HepG2 (cell line): ENCODE measurements around the gene C9orf50. TPM values are rescaled to one million over a fixed set of nuclear protein-coding genes. Genes with fewer than 3 reads are reported as not detected.

Source experiments
- ATAC-seq: fragments of 200-7000 bp; cut with Tn5 transposase; 3 replicates; pipeline ENCODE4 v1.9.1; 2020; ENCODE audit warnings: mild to moderate bottlenecking, moderate library complexity
- BruUV-seq: library from RNA; stranded (reverse); fragments of 400-500 nt; replicated peaks from 2 replicates; lab custom pipeline; 2021; lab: Mats Ljungman, UMichigan
- CTCF ChIA-PET: fragments of 300-600 bp; formaldehyde crosslinking; extraction: SDS; loops from one replicate; lab custom pipeline; 2021; ENCODE audit warnings: low total read pairs, inconsistent platforms, low intra/inter-chr PET ratio; lab: Yijun Ruan, JAX
- POLR2A ChIA-PET: fragments of 350-600 bp; sonication (Branson Sonifier 250); formaldehyde crosslinking; loops from one replicate; lab custom pipeline; 2020; ENCODE audit warnings: antibody characterized with exemption, inconsistent platforms; lab: Yijun Ruan, JAX
- DNase-seq: peaks from one replicate; pipeline ENCODE4 v3.0.0-alpha.2; 2015; ENCODE audit warnings: low spot score
- FAIRE-seq: peaks from 3 replicates; lab custom pipeline; 2011; peaks lifted over from hg19 to GRCh38; lab: Jason Lieb, UNC
- H2AFZ ChIP-seq: one replicate; pipeline ENCODE4 v1.6.1; 2011; ENCODE audit warnings: low read length, inconsistent platforms
- H3K27ac ChIP-seq: fragments of 300-600 bp; 3 replicates; pipeline ENCODE4 v1.8.0; 2011; ENCODE audit warnings: mixed run types, mild to moderate bottlenecking, mixed read lengths, low read length, inconsistent platforms; ENCODE audit not compliant: insufficient read depth; ENCODE audit errors: extremely low read length
- H3K27me3 ChIP-seq, 2 experiments: fragments of 200-600 bp in 1 of 2; 2 replicates in 1 of 2; 3 replicates in 1 of 2; pipeline versions ENCODE4 v1.6.0 to v1.8.0; 2011; ENCODE audit warnings: low read length in 2 of 2, mild to moderate bottlenecking in 2 of 2, moderate library complexity in 2 of 2, inconsistent platforms in 1 of 2; ENCODE audit not compliant: insufficient read depth in 2 of 2, control insufficient read depth in 1 of 2
- H3K36me3 ChIP-seq, 2 experiments: fragments of 200-600 bp in 1 of 2; replicated peaks in 1 of 2; 2 replicates in 1 of 2; 3 replicates in 1 of 2; pipeline versions ENCODE4 v1.5.1 to v1.8.0; 2011; ENCODE audit warnings: low read length in 2 of 2, inconsistent platforms in 1 of 2; ENCODE audit not compliant: insufficient read depth in 2 of 2, control insufficient read depth in 1 of 2
- H3K4me1 ChIP-seq: 2 replicates; pipeline ENCODE4 v1.5.1; 2012; ENCODE audit warnings: low read length, inconsistent platforms; ENCODE audit not compliant: insufficient read depth
- H3K4me2 ChIP-seq: 2 replicates; pipeline ENCODE4 v1.6.0; 2011; ENCODE audit warnings: low read depth, low read length, inconsistent platforms
- H3K4me3 ChIP-seq, 3 experiments: fragments of 200-600 bp in 1 of 3; sonication (generic), shearing (Covaris generic) in 1 of 3; replicated peaks in 1 of 3; 2 replicates each; pipeline ENCODE4 v1.5.1; 2011 to 2016; ENCODE audit warnings: low read length in 3 of 3, inconsistent platforms in 2 of 3, low read depth in 2 of 3, mild to moderate bottlenecking in 2 of 3, control low read depth in 1 of 3, mixed read lengths in 1 of 3; ENCODE audit not compliant: insufficient read depth in 1 of 3
- H3K79me2 ChIP-seq: one replicate; pipeline ENCODE4 v1.6.1; 2011; ENCODE audit warnings: low read length, inconsistent platforms; ENCODE audit not compliant: insufficient read depth
- H3K9ac ChIP-seq: 2 replicates; pipeline ENCODE4 v1.6.0; 2011; ENCODE audit warnings: mild to moderate bottlenecking, low read depth, low read length, inconsistent platforms; ENCODE audit not compliant: insufficient read depth
- H3K9me3 ChIP-seq: 2 replicates; pipeline ENCODE4 v1.5.1; 2012; ENCODE audit warnings: mild to moderate bottlenecking, low read length
- H4K20me1 ChIP-seq: 2 replicates; pipeline ENCODE4 v1.6.0; 2011; ENCODE audit warnings: inconsistent platforms, mild to moderate bottlenecking, low read length, moderate library complexity; ENCODE audit not compliant: insufficient read depth
- CBFB ChIP-seq: sonication (generic); formaldehyde crosslinking; IDR thresholded peaks from 2 replicates; pipeline ENCODE4 v1.4.0; 2020; ENCODE audit warnings: missing genetic modification reagents
- CHD4 ChIP-seq: fragments of 200-600 bp; sonication (generic); IDR thresholded peaks from 2 replicates; pipeline ENCODE4 v1.7.0; 2017; ENCODE audit warnings: mild to moderate bottlenecking, low read length, borderline replicate concordance
- FOXO1 ChIP-seq: sonication (generic); formaldehyde crosslinking; IDR thresholded peaks from 2 replicates; pipeline ENCODE4 v1.4.0; 2020; ENCODE audit warnings: missing genetic modification reagents
- GFI1 ChIP-seq: sonication (generic); formaldehyde crosslinking; IDR thresholded peaks from 2 replicates; pipeline ENCODE4 v1.5.0; 2020; ENCODE audit warnings: missing genetic modification reagents, mild to moderate bottlenecking, borderline replicate concordance
- HNRNPL ChIP-seq: fragments of 200-400 bp; formaldehyde crosslinking; IDR thresholded peaks from 2 replicates; pipeline ENCODE4 v1.6.1; 2017; ENCODE audit warnings: mild to moderate bottlenecking, low read depth, low read length
- PPARG ChIP-seq: conservative IDR thresholded peaks from 2 replicates; pipeline ENCODE4 v1.6.1; 2016; ENCODE audit warnings: missing biosample characterization, missing genetic modification reagents
- SRY ChIP-seq: sonication (generic); formaldehyde crosslinking; IDR thresholded peaks from 2 replicates; pipeline ENCODE4 v1.8.0; 2022; ENCODE audit warnings: mild to moderate bottlenecking, missing genetic modification reagents
- TARDBP ChIP-seq: sonication (generic); formaldehyde crosslinking; IDR thresholded peaks from 2 replicates; pipeline ENCODE4 v1.8.0; 2022; ENCODE audit warnings: mild to moderate bottlenecking, missing genetic modification reagents
- ZC3H4 ChIP-seq: sonication (generic); formaldehyde crosslinking; IDR thresholded peaks from 2 replicates; pipeline ENCODE4 v1.4.0; 2020; ENCODE audit warnings: missing genetic modification reagents, borderline replicate concordance
- ZNF230 ChIP-seq: sonication (generic); formaldehyde crosslinking; IDR thresholded peaks from 2 replicates; pipeline ENCODE4 v1.4.0; 2020; ENCODE audit warnings: mild to moderate bottlenecking, missing genetic modification reagents
- ZNF775 ChIP-seq: sonication (generic); formaldehyde crosslinking; IDR thresholded peaks from 2 replicates; pipeline ENCODE4 v1.4.0; 2020; ENCODE audit warnings: missing genetic modification reagents, mild to moderate bottlenecking, moderate library complexity, borderline replicate concordance
- WGBS: methylation state at CpG from one replicate; pipeline ENCODE4 v1.1.6; 2017; ENCODE audit warnings: low lambda C conversion rate; 5-methylcytosine and 5-hydroxymethylcytosine counted together
- in situ Hi-C: cut with HindIII; loops from 2 replicates; pipeline ENCODE4 v1.10.0; 2017; ENCODE audit warnings: low pct_unique_long_range_greater_than_20kb; ENCODE audit not compliant: extremely low pct_ligation_motif_present
- intact Hi-C: fragments of 100-400 bp; cut with micrococcal nuclease; formaldehyde crosslinking; loops from one replicate; pipeline ENCODE4 v1.10.0; 2022; ENCODE audit not compliant: unreplicated experiment
- polyA plus RNA-seq, 8 experiments: library from polyadenylated mRNA; depleted of rRNA in 3 of 8; stranded (reverse) in 7 of 8; unstranded in 1 of 8; fragments of >200 nt; fragmentation: Illumina TruSeq in 4 of 8; extraction: Trizol in 4 of 8; gene quantifications; 2 replicates each; pipeline versions ENCODE4 v1.2.1 to v1.2.3, GENCODE V29; 2011 to 2016; ENCODE audit warnings: low read depth in 4 of 8, missing spikeins in 1 of 8, mixed read lengths in 1 of 8; ENCODE audit not compliant: insufficient read depth in 1 of 8
- total RNA-seq, 5 experiments: library from RNA; depleted of rRNA; stranded (reverse); fragments of >200 nt; fragmentation: Illumina TruSeq; extraction: Trizol; gene quantifications; 2 replicates each; pipeline ENCODE4 v1.2.3, GENCODE V29; 2016; ENCODE audit warnings: low read depth in 1 of 5
- TF ChIP-seq, protein P1 (sequence below): sonication (generic); formaldehyde crosslinking; IDR thresholded peaks from 2 replicates; pipeline ENCODE4 v1.4.0; 2020; ENCODE audit warnings: missing genetic modification reagents, borderline replicate concordance

The C9orf50 gene
- total and polyA plus RNA-seq, 2 of the 13 experiments (the other 11 are each of a cell fraction or from before 2014, with no cell fraction given) = not detected

DNA sequence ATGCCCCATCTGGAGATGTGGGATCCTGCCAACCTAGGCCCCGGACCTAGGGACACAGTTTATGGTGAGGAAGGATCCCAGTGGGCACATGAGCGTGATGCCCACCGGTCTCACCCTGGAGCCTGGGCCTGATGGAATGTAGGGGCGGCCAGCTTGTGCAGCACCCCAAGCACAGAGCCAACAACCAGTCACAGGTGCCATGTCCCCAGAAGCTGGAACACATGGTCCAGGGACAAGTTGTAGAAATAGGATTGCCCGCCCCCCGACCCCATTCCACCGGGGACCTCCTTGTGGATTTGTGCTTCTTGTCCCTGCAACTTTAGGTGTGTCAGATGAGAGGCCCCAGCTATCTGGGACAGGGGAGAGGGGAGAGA, 48.9 kb downstream of the C9orf50 start:
- in situ Hi-C loops = no loop called here
- no peak for ATAC-seq
- Histone ChIP-seq H2AFZ (no peak overlapping the region), H3K36me3 (no peaks in the 10 kb centered on the region), H3K4me2 (no peak overlapping the region), H3K4me3 (no peak overlapping the region), H3K9ac (no peak overlapping the region), H3K27me3 (no peaks in the 10 kb centered on the region; a peak in 1 of 5 replicates), H3K27ac (peak overlapping the region; percentile 80), H3K9me3 (peaks cover 7% of the 10 kb centered on the region; the same call in 1 of the 2 replicates), H3K79me2 (peaks cover 12% of the 10 kb centered on the region), H3K4me1 (peaks cover 65% of the 10 kb centered on the region), H4K20me1 (no peaks in the 10 kb centered on the region)
- ChIA-PET CTCF (no interaction called here), POLR2A (interaction anchor here (0.6 to 8.3 kb wide), 10 partner anchors 9 to 432 kb away, joined by 3 to 136 read pairs (median 17); no protein-coding TSS in a partner anchor)
- no peak for DNase-seq
- BruUV-seq = no TSS peak
- intact Hi-C loops = loop anchor here (1.0 kb wide), 1 partner anchor 33 kb away; no protein-coding TSS in a partner anchor
- no peak for TF ChIP-seq TARDBP
- TF ChIP-seq GFI1 (CRISPR knock-in tag) = no peak
- 0 out of 2 replicates have a peak, but pooled peaks have one; percentile 28 for TF ChIP-seq SRY (CRISPR knock-in tag)
- TF ChIP-seq ZNF230 = no peak
- TF ChIP-seq, protein P1, sequence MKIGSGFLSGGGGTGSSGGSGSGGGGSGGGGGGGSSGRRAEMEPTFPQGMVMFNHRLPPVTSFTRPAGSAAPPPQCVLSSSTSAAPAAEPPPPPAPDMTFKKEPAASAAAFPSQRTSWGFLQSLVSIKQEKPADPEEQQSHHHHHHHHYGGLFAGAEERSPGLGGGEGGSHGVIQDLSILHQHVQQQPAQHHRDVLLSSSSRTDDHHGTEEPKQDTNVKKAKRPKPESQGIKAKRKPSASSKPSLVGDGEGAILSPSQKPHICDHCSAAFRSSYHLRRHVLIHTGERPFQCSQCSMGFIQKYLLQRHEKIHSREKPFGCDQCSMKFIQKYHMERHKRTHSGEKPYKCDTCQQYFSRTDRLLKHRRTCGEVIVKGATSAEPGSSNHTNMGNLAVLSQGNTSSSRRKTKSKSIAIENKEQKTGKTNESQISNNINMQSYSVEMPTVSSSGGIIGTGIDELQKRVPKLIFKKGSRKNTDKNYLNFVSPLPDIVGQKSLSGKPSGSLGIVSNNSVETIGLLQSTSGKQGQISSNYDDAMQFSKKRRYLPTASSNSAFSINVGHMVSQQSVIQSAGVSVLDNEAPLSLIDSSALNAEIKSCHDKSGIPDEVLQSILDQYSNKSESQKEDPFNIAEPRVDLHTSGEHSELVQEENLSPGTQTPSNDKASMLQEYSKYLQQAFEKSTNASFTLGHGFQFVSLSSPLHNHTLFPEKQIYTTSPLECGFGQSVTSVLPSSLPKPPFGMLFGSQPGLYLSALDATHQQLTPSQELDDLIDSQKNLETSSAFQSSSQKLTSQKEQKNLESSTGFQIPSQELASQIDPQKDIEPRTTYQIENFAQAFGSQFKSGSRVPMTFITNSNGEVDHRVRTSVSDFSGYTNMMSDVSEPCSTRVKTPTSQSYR = no peak
- peak; percentile 80 for TF ChIP-seq HNRNPL
- TF ChIP-seq CHD4 = peak; percentile 5; the same call in 1 of the 2 replicates
- TF ChIP-seq FOXO1 (CRISPR knock-in tag) = no peak
- TF ChIP-seq ZC3H4 (CRISPR knock-in tag) = no peak
- no peak for TF ChIP-seq ZNF775 (CRISPR knock-in tag)
- no peak for TF ChIP-seq CBFB (CRISPR knock-in tag)
- TF ChIP-seq PPARG (CRISPR knock-in tag) = no peak
- FAIRE-seq = no peak
- 97% methylated on average over 6 of the region's 7 CpGs for WGBS
